D721Med (cell line): ENCODE measurements around the gene CRIM1.

ENCODE experiments used
- DNase-seq: peaks from one replicate; pipeline ENCODE4 v3.0.0; 2011; ENCODE audit warnings: low spot score; ENCODE audit not compliant: insufficient read length
- FAIRE-seq: peaks from 2 replicates; lab custom pipeline; 2011; peaks lifted over from hg19 to GRCh38; lab: Jason Lieb, UNC
- CTCF ChIP-seq: IDR thresholded peaks from 2 replicates; pipeline ENCODE4 v1.5.1; 2012; ENCODE audit warnings: mild to moderate bottlenecking, control low read depth; ENCODE audit not compliant: insufficient read depth; ENCODE audit errors: missing control alignments

Gene CRIM1

GRCh38 chr2:36455011-36455410 is 99.4 kb downstream of the CRIM1 start:
- TF ChIP-seq CTCF: no peak
- no peak for FAIRE-seq
- no peak for DNase-seq

GRCh38 chr2:36455788-36456187 is 100.2 kb downstream of the CRIM1 start:
- DNase-seq: no peak
- no peak for FAIRE-seq
- no peak for TF ChIP-seq CTCF

- no peak for DNase-seq
- TF ChIP-seq CTCF: no peak
- no peak for FAIRE-seq
Observed at GRCh38 chr2:36456227-36457175, 100.9 kb downstream of the CRIM1 start.

- no peak for DNase-seq
- TF ChIP-seq CTCF: no peak
- no peak for FAIRE-seq
Observed at GRCh38 chr2:36458106-36458505, 102.5 kb downstream of the CRIM1 start.

- FAIRE-seq (no peak), DNase-seq (no peak)
- peak; percentile 37 for TF ChIP-seq CTCF
Observed at GRCh38 chr2:36459725-36460137, 104.2 kb downstream of the CRIM1 start.

GRCh38 chr2:36461039-36461681 is 105.6 kb downstream of the CRIM1 start:
- no peak for DNase-seq
- no peak for FAIRE-seq
- no peak for TF ChIP-seq CTCF
